Erythroblast (primary cell): ENCODE data around the gene RAB17.

ENCODE experiments used
- GATA1 ChIP-seq: IDR thresholded peaks from 2 replicates; pipeline ENCODE4 v1.6.1; 2011; ENCODE audit warnings: low read depth, mild to moderate bottlenecking, control low read depth, low read length, moderate library complexity
- POLR2A ChIP-seq: IDR thresholded peaks from 2 replicates; pipeline ENCODE4 v1.6.1; 2011; ENCODE audit warnings: mild to moderate bottlenecking, low read length

- TF ChIP-seq POLR2A, result no peak
- TF ChIP-seq GATA1, result no peak
These were observed 49.7 kb downstream of the RAB17 start for GRCh38 chr2:237540823-237541222.
